Measurements from ENCODE around the gene RTN4RL1.

The RTN4RL1 gene

DNA sequence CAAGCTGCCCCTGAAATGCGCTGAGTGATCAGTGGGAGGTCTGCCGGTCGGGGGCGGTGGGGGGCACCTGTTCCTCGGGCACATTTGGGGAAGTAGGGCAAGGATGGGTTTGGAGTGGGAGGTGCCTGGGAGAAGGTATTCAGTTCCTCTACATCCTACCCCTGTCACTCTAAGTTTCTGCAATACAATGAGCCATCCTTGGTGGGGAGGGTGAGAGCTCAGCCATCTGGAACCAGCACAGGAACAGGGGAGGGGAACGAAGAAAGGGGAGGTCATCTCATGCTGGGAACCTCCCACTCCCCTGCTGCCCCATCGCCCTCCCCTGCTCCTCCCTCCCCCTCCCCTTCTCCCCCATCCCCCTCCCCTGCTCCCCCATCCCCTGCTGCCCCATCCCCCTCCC lies 9.0 kb upstream of the RTN4RL1 start:
- in situ Hi-C loops (cut with MboI; ENCODE audit: low sequenced_read_pairs, unreplicated experiment), result loop anchor here (10.0 to 25.0 kb wide), 2 partner anchors 129 to 322 kb away; partner anchors contain the start of genes TLCD2 and WDR81
- TF ChIP-seq, protein P1, sequence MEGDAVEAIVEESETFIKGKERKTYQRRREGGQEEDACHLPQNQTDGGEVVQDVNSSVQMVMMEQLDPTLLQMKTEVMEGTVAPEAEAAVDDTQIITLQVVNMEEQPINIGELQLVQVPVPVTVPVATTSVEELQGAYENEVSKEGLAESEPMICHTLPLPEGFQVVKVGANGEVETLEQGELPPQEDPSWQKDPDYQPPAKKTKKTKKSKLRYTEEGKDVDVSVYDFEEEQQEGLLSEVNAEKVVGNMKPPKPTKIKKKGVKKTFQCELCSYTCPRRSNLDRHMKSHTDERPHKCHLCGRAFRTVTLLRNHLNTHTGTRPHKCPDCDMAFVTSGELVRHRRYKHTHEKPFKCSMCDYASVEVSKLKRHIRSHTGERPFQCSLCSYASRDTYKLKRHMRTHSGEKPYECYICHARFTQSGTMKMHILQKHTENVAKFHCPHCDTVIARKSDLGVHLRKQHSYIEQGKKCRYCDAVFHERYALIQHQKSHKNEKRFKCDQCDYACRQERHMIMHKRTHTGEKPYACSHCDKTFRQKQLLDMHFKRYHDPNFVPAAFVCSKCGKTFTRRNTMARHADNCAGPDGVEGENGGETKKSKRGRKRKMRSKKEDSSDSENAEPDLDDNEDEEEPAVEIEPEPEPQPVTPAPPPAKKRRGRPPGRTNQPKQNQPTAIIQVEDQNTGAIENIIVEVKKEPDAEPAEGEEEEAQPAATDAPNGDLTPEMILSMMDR (IDR thresholded peaks at IDR 0.05; ENCODE audit: borderline replicate concordance, control extremely low read depth, extremely low read depth, insufficient read depth, missing control alignments), result no peak
- peak; percentile 64 for DNase-seq (ENCODE audit: low spot score)

DNA sequence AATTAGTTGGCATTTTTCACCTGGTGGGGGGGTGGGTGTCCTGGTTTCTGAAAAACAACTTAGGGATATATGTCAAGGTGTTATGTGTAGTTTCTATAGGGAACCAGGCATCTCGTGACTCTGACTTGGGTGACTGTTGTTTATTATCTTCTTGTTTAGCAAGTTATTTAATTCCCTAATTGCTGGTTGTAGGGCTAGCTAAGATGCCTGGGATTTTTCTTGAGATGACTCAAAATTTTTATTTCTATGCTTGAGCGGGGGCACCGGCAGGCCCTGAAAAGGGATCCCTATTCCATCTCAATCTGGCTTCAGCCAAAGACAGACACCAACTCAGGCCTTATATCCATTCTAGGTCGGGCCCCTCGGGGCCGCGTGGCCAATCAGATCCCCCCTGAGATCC lies 8.0 kb upstream of the RTN4RL1 start:
- in situ Hi-C loops (cut with MboI; ENCODE audit: low sequenced_read_pairs, unreplicated experiment), result loop anchor here (10.0 to 25.0 kb wide), 2 partner anchors 128 to 321 kb away; partner anchors contain the start of genes TLCD2 and WDR81
- TF ChIP-seq, protein P1 (IDR thresholded peaks at IDR 0.05; ENCODE audit: borderline replicate concordance, control extremely low read depth, extremely low read depth, insufficient read depth, missing control alignments), result no peak
- no peak for DNase-seq (ENCODE audit: low spot score)

DNA sequence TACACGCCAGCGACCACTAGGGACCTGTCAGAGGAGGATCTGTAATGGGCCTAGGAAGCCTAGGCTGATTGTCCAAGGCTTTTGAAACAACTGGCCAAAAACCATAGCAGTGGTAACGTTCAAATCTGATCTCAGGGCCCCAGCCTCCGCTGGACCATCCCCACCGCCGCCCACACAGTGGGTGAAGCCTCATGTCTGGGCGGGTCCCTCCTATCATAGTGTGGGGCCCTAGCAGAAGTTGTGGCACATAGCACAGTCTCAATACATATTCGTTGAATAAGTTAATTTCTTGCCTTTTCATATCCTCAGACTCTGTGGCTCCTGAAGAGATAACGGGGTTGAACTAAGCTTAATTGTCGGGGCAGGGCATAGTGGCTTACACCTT lies 5.6 kb upstream of the RTN4RL1 start:
- TF ChIP-seq, protein P1 (IDR thresholded peaks at IDR 0.05; ENCODE audit: borderline replicate concordance, control extremely low read depth, extremely low read depth, insufficient read depth, missing control alignments), result peak; percentile 49
- in situ Hi-C loops (cut with MboI; ENCODE audit: low sequenced_read_pairs, unreplicated experiment), result loop anchor here (10.0 to 25.0 kb wide), 2 partner anchors 126 to 318 kb away; partner anchors contain the start of genes TLCD2 and WDR81
- no peak for DNase-seq (ENCODE audit: low spot score)

DNA sequence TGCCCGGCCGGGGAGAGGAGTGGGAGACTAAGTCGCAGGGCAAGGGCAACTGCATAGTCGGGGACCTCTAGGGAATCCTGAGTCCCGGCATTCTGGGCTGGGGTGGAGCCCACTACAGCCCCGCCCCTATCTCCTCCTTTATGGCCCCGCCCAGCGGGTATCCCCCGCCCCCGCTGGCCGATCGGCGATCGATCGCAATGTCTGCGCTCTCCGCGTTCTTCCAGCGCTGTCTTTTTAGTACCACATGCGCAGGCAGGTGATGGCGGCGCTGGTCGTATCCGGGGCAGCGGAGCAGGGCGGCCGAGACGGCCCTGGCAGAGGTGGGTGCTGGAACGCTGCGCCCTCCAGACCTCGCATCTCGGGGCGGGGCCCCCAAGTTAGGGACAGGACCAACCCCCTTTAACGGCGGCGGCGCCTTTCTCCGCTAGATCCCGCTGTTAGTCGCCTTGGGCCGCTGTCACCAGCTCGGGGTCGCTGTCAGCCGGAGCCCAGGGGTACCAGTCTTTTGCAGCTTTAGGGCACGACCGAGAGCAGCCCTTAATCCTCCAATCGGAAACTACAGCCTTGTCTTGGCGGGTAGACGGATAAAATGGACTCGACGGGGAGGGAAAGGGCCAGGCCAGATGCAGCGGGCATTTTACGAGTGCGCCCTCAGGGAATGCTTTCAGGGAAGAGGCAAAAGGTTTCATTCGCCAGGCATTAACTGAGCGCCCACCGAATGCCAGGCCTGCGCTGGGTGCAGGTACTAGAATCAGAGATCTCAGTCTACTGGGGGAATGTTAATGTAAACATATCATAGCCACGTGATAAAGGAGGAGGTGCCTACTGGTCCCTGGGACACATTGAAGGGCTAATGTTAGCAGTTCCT lies 5.0 kb upstream of the RTN4RL1 start, which contains the start of gene DPH1:
DPH1 (plus strand) TSS at position 243 of the 868 bp plus-strand sequence; CDS start at position 260, 17 bp downstream.
- in situ Hi-C loops (cut with MboI; ENCODE audit: low sequenced_read_pairs, unreplicated experiment), result loop anchor here (10.0 to 25.0 kb wide), 2 partner anchors 125 to 318 kb away; partner anchors contain the start of genes TLCD2 and WDR81
- DNase-seq (ENCODE audit: low spot score), result peak; percentile 93
- TF ChIP-seq, protein P1 (IDR thresholded peaks at IDR 0.05; ENCODE audit: borderline replicate concordance, control extremely low read depth, extremely low read depth, insufficient read depth, missing control alignments), result no peak

DNA sequence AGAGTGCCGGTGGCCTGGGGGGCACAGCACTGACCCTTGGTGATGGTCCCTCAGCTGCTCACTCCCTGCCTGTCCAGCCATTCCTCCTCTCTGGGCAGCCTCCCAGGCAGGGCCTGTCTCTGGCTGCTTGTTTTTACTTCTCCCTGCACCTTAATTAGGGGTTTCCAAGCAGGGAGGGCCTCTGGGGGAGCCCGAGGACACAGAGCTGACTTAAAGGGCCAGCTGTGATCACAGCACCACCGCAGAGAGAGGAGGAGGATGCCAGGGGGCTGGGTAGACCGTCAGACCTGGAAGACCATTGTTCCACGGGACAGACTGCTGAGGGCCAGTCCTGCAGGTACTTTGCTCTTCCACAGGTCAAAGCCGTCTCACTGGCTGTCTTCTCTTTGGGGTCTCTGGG lies 3.6 kb upstream of the RTN4RL1 start:
- no peak for DNase-seq (ENCODE audit: low spot score)
- TF ChIP-seq, protein P1 (IDR thresholded peaks at IDR 0.05; ENCODE audit: borderline replicate concordance, control extremely low read depth, extremely low read depth, insufficient read depth, missing control alignments), result no peak
- in situ Hi-C loops (cut with MboI; ENCODE audit: low sequenced_read_pairs, unreplicated experiment), result loop anchor here (25.0 kb wide), 1 partner anchor 316 kb away; the partner anchor contains the start of genes TLCD2 and WDR81

DNA sequence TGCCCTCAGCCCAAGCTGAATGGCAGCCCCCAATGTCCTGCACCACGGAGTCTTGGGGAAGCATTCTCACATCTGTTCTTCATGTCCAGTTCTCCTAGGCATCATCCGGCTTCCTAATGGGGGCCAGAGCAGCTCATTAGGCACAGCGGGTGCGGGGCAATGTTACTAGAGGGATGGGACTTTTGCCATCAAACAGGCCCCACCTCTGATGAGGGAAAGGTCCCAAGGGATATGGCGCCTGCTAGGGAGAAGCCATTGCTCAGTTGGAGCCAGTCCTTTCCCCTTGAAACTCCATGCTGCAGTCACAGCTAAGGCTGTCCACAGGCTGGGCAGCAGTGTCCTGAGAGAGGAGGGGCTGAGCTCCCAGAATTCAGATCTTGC lies 3.1 kb upstream of the RTN4RL1 start:
- TF ChIP-seq, protein P1 (IDR thresholded peaks at IDR 0.05; ENCODE audit: borderline replicate concordance, control extremely low read depth, extremely low read depth, insufficient read depth, missing control alignments), result no peak
- in situ Hi-C loops (cut with MboI; ENCODE audit: low sequenced_read_pairs, unreplicated experiment), result loop anchor here (25.0 kb wide), 1 partner anchor 316 kb away; the partner anchor contains the start of genes TLCD2 and WDR81
- DNase-seq (ENCODE audit: low spot score), result no peak

All from GM13976 (cell line).